Measurements from ENCODE around the gene TAS1R3.

- TF ChIP-seq CTCF (IDR thresholded peaks at IDR 0.05) (no peak), POLR2A (IDR thresholded peaks at IDR 0.05) (no peak)
These were observed 5.4 kb downstream of the TAS1R3 start for GRCh38 chr1:1336446-1336845.
